ENCODE results near the gene VSTM2L.
"Not testable (repeated sequence)": the region's sequence is repeated elsewhere in the genome, so short reads cannot be mapped to it uniquely, and the experiment has no call there.

The VSTM2L gene

GRCh38 chr20:37902504-37903313, at the start of gene VSTM2L:
Gene VSTM2L (plus strand): TSS chr20:37903127. CDS start chr20:37903351, 224 bp downstream.
- DNase-seq (ENCODE audit: low spot score): no peak

- DNase-seq (ENCODE audit: low spot score): no peak
These were observed 49.0 kb upstream of the VSTM2L start for GRCh38 chr20:37853823-37854375.

GRCh38 chr20:37856034-37856433, 46.9 kb upstream of the VSTM2L start:
- DNase-seq (ENCODE audit: low spot score): not testable (repeated sequence)

- no peak for DNase-seq (ENCODE audit: low spot score)
These were observed 45.8 kb upstream of the VSTM2L start for GRCh38 chr20:37856932-37857660.

GRCh38 chr20:37859406-37860171, 43.3 kb upstream of the VSTM2L start:
- no peak for DNase-seq (ENCODE audit: low spot score)

- no peak for DNase-seq (ENCODE audit: low spot score)
These were observed 39.6 kb upstream of the VSTM2L start for GRCh38 chr20:37863289-37863688.

GRCh38 chr20:37864298-37864697, 38.6 kb upstream of the VSTM2L start:
- DNase-seq (ENCODE audit: low spot score): no peak

- DNase-seq (ENCODE audit: low spot score): no peak
These were observed 36.9 kb upstream of the VSTM2L start for GRCh38 chr20:37866051-37866450.

GRCh38 chr20:37867289-37868195, 35.4 kb upstream of the VSTM2L start:
- DNase-seq (ENCODE audit: low spot score): no peak

- DNase-seq (ENCODE audit: low spot score): no peak
These were observed 34.0 kb upstream of the VSTM2L start for GRCh38 chr20:37868851-37869333.

- DNase-seq (ENCODE audit: low spot score): no peak
These were observed 33.5 kb upstream of the VSTM2L start for GRCh38 chr20:37869334-37869861.

GRCh38 chr20:37870294-37870693, 32.6 kb upstream of the VSTM2L start:
- DNase-seq (ENCODE audit: low spot score): no peak

GRCh38 chr20:37871751-37872150, 31.2 kb upstream of the VSTM2L start:
- DNase-seq (ENCODE audit: low spot score): no peak

GRCh38 chr20:37872161-37872560, 30.8 kb upstream of the VSTM2L start:
- no peak for DNase-seq (ENCODE audit: low spot score)

- DNase-seq (ENCODE audit: low spot score): no peak
These were observed 29.0 kb upstream of the VSTM2L start for GRCh38 chr20:37873884-37874283.

- no peak for DNase-seq (ENCODE audit: low spot score)
These were observed 27.3 kb upstream of the VSTM2L start for GRCh38 chr20:37875460-37876175.

GRCh38 chr20:37876863-37877262, 26.1 kb upstream of the VSTM2L start:
- DNase-seq (ENCODE audit: low spot score): no peak

GRCh38 chr20:37877832-37878772, 24.8 kb upstream of the VSTM2L start:
- no peak for DNase-seq (ENCODE audit: low spot score)
